D341Med (cell line): ENCODE results near the gene RYR3.

Experiments used
- DNase-seq: peaks from one replicate; pipeline ENCODE4 v3.0.0; 2012; ENCODE audit warnings: low spot score

RYR3 gene

DNA sequence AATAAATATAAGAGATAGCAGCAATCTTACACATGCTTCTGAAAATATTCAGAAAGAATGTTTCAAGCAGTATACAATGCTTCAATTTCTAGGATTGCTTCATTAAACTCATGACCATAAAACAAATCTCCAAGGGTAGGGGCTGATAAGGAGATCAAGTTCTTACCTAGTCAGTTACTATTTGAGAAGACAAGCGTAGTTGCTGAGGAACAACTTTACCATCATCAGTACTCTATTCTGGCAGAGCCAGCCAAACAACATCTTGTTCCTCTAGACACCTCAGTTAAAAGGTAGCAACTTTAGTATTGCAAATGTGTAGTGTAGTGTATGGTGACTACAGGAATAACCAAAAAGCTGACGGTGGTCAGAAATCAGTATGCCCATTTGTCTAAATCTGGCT is 572.2 kb downstream of the RYR3 start:
- DNase-seq, result no peak

DNA sequence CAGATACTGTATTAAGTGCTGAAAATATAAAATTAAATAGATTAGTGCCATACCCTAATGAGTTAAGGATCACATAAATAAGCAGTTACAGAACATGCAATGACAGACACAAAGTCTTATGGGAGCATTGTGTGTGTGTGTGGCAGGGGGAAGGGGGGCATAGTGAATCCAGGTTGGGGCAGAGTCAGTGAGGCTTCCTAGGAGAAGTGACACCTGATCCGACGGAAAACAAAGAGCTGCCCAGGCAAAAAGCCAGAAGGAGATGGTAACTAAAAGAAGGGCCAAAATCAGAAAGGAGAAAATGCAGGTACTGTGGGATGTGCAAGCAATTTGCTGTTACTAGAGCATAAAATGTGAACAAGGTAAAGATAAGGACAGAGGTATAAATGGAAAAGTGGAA is 577.4 kb downstream of the RYR3 start:
- DNase-seq, result no peak

DNA sequence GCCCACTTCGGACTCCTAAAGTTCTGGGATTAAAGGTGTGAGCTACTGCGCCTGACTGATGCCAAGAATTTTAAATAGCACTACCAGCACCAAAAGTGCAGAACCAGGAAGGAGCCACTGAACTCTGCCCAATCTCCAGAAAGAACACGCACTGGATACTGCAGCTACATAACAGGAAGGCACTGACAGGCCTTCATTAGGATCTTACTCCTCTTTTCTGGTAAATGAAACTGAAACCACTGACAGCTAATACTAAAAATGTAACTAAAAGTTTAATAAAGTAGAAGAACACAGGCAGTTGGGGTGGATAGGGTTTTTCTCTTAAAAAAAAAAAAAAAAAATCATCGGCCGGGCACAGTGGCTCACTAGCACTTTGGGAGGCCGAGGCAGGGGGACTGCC is 583.4 kb downstream of the RYR3 start:
- no peak for DNase-seq

DNA sequence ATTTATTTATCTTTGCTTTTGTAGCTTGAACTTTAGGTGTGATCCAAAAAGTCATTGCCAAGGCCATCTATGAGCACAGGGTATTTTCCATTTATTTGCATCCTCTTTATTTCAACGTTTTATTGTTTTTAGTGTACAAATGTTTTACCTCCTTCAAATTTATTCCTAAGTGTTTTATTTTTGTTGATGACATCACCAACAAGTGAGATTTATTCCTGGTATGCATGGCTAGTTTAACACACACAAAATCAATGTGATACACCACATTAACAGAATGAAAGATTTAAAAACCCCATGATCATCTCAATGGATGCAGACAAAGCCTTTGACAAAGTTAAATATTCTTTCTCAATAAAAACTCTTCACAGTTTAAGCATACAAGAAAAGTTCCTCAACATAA is 591.3 kb downstream of the RYR3 start:
- DNase-seq, result no peak

DNA sequence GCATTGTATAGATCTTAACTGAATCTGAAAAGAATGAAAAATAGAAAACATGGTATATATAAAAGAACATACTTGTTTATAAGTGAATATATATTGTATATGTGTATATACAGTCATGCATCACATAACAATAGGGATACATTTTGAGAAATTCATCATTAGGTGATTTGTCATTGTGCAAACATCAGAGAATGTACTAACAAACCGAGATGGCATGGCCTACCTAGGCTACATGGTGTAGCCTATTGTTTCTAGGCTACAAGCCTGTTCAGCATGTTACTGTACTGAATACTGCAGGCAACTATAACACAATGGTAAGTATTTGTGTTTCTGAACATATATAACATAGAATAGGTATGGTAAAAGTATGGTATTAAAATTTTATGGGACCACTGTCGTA is 592.9 kb downstream of the RYR3 start:
- DNase-seq, result no peak

DNA sequence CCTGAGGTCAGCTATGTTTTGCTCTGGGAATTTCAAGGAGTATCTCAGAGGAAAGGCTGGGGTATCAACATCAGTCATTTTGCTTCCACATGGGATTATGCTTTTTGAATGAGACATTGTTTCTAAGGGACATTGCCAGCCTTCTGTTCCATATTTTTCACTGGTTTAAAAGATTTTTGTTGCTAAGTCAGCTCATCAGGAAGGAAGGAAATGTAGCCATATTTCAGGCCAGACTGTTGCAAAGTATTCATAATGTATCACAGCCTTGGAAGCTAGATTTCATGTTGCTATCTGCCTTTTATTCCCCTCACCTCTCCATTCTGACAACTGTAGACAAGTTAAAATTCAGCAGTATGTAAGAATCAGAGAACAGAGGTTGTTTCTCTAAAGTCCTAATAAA is 596.6 kb downstream of the RYR3 start:
- no peak for DNase-seq

DNA sequence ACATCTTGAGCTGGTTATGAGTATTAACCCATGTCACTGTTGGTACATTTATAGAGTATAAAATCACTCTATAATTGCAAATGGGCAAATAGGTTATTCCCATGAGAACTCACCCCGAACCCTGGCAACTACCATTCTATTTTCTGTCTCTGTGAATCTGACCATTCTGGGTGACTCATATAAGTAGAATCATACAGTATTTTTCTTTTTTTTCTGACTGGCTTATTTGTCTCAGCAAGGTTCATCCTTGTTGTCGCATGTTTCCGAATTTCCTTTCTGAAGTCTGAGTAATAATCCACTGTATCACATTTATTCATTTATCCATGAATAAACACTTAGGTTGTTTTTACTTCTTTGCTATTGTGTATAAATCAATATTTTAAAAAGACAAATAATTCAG is 597.6 kb downstream of the RYR3 start:
- DNase-seq, result no peak

DNA sequence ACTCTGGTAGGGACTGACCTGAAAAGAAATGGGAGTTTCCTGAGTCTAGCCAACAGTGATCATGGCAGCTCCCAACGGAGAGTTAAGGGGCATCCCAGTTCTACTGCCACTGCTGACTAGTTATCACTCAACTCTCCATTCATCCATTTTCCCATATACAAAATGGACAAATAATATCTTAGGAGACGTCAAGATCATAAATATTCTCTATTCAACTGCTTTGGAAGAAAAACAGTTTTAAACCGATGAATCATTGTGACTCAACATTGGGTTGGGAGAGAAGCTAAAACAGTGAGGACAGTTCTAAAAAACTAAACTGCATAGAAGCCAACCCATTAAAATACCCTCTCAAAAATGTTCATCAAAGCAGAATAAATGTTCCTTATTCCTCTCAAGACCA is 600.0 kb downstream of the RYR3 start:
- no peak for DNase-seq

DNA sequence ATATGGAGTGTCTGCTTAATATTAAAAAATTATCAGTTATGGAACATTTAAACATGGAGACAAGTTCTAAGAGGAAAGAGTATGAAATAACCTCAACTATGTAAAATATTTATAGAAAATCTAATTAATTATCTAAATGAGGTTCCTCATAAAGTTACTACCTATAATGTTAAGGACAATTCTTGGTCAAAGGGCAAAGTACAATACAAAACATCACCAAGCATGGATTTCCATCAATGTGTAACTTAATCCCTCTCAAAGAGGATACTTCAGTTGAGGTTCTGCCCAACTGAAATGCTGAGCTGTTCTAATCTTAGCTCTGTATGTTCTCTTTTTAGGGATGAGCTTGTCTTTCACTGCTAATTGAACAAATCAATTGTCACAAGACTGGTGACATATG is 601.6 kb downstream of the RYR3 start:
- no peak for DNase-seq

DNA sequence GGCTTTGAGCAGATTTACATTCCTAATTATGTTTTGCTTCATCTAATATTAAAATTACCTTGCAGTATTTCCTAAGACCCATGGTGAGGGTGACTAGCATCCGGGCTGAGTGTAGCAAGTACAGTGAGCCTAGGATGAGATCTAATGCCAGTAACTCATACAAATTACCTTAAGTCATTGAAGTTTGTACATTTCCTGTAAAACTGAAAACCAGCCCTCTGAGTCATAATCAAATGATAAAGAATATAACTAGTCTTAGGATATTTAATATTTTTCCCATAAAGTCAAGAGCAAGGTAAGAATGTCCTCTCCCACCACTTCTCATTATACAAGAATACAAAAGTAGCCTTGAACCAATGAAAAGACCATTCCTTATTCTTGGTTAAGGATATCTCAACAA is 602.7 kb downstream of the RYR3 start:
- no peak for DNase-seq
